HG03460 (cell line): ENCODE data around the gene SEC61A1.

Experiments
- ATAC-seq: cut with Tn5 transposase; IDR thresholded peaks from one replicate; pipeline ENCODE4 v1.9.1; 2021; ENCODE audit not compliant: unreplicated experiment

Gene SEC61A1

DNA sequence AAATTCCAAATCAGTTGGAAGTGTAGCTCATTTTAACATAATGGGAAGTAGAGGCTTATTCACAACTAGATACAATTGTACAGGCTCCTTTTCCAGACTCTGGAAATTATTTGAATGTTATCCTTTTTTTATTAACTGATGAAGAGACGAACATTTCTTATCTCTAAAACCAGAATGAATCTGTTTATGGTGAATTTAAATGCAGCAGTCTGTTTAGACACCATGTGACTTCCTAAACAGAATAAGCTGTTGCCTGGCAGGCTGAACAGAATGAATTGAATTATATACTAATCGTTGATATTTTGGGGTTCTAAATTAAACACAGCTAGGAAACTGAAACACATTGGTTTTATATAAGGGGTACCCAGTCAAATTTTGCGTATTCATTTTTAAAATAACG, 4.0 kb downstream of the SEC61A1 start:
- ATAC-seq = no peak

DNA sequence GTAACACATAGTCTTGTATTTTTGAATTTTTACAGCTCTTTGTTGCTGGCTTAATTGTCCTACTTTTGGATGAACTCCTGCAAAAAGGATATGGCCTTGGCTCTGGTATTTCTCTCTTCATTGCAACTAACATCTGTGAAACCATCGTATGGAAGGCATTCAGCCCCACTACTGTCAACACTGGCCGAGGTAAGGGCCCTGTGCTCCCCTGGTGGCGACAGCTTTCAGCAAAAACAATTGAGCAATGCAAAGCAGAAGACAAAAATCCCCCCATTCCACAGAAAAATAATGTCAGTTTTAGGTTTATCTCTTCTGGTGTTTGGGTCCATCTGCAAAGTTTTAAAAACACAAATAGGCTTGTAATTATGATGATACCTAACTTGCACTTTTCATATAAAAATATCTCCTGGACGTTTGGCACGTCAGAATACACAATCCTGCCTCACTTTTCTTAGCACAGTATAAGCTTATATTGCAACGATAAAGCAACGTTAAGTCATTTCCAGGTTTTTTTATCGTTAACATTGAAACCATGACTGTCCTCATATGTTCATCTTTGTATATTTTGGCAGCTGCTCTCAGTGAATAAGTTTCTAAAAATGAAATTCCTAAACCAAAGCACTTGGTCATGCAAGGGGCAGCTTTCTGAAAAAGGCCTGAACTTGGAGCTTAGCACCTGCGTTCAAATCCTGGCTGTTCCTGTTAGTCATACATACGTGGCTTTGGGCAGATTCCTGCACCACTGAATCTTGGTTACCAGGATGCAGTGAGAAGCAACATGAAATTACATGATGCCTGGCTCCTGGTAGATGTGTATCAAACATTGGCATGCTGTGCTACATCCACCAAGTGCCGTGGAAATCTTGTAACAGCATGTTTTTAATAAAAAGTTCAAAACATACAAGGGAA, 8.5 kb downstream of the SEC61A1 start:
- no peak for ATAC-seq

DNA sequence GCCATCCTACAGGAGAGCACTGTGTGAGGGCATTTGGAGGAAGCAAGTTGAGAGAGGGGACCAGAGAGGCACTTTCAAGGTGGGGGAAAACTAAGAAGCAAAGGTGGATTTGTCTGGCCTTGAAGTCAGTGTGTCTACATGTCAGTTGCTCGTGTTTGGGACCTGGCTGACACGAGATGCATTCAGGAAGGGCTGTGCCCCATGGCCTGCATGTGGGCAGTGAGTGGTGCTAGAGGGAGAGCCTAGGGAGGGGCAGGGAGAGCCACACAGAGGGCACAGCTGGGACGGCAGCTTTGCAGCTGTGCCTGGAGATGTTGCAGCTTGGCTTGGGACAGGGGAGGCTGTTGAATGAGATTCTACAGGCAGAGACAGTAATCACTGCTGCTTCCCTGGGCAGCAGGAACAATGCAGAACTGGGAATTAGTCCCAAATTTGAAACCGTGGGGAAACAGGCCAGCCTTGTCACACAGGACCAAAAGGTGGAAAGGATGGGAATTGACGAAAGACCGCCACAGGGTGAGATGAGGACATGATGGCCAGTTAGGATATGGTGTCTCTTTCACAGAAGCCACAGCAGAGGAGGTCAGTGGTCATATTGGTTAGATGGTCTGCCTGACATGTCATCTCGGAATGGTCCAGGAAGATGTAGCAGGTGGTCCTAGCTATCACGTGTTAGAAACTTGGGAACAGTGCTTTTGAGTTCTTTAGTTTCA, 10.0 kb downstream of the SEC61A1 start:
- ATAC-seq = no peak

DNA sequence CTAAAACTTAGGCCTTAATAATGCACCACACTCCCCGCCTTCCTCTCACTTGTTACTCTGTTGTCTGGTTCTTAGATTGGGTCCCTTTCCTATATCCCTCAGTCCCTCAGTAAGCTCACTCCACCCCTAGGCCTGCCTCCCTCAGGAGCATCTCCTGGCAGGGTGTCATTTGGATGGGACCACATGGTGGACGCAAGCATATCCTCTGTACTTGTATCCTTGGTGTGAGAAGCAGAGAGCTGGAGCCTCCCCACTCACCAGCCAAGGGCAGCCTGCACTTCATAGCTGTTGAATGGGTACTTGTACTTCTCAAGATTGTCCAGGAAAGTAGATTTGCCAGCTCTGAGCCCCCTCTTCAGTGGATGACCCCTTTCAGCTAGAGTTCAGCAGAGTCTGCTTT, 11.6 kb downstream of the SEC61A1 start:
- ATAC-seq = no peak

DNA sequence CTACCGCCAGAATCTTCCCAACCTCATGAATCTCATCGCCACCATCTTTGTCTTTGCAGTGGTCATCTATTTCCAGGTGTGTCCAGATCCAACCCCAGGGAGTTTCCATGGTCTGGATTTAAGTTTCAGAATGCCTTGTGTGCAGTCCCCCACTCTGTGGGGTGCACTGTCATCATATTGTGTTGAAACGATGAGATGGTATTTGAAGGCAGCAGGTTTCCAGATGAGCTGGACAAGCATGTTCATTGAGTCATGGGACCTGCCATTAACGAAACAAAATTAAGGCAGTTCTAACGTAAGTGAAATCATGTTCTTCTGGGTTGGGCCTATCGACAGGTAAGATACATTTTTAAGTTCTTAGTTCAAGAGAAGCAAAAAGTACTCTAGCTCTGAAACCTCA, 12.7 kb downstream of the SEC61A1 start:
- ATAC-seq = no peak

DNA sequence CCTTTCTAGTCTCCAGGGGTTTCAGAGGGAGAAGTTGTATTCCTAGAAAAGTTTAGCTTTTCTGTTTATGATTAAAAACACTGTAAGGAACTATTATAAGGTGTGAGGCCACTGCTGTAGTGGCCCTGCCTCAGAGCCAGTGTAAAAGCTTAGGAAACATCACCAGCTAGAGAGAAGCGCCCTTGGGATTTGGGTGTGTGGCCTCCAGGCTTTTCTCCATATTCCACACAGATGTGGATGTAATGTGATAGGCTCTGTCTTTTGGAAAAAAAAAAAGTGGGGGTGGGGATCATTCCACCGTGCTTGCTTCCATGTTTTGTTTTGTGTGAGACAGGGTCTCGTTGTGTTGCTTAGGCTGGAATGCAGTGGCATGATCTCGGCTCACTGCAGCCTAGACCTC, 13.9 kb downstream of the SEC61A1 start:
- no peak for ATAC-seq

DNA sequence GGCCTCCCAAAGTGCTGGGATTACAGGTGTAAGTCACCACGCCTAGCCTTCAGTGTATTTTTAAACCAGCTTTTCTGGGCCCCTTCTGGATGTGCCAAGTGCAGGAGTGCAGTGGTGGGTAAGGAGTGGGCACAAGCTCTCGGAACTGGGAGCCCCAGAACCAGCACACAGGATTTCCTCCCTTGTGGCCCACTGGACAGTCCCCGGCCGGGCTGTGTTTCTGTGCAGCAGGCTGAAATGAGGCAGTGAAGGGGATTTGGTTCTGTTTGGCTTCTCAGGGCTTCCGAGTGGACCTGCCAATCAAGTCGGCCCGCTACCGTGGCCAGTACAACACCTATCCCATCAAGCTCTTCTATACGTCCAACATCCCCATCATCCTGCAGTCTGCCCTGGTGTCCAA, 14.4 kb downstream of the SEC61A1 start:
- no peak for ATAC-seq

DNA sequence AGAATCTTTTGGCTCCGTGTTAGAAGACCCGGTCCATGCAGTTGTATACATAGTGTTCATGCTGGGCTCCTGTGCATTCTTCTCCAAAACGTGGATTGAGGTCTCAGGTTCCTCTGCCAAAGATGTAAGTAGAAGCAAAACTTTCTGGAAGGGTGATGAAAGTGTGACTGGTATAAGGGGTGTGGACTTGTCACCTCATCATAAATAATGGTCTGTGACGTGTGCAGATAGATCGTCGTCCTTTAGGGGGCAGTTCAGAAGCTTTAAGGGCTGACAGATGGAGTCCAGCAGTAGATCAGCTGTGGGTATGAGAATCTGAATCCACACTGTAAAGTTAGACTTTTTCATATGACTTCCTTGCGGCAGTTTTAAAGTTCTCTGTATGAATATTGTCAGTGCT, 15.3 kb downstream of the SEC61A1 start:
- no peak for ATAC-seq

DNA sequence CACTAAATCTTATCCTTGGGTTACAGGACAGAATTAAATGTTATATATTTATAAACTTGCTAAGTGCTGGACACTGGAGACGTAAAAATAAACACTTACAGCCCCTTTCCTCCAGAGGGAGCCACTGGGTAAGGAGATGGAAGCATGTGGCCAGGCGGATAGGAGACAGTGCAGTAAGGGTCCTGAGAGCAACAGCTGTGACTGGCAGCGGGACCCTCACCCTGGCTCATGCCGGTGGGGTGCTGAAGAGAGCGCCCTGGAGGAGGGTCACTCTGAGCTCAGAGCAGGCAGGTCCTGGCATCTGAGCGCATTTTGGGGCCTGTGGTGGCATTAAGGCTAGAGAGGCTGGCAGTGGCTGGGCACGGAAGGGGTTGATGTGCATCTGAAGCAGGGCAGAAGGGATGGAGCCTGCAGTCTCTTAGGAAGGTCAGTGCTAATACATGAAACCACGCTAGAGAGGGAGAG, 16.0 kb downstream of the SEC61A1 start:
- no peak for ATAC-seq

DNA sequence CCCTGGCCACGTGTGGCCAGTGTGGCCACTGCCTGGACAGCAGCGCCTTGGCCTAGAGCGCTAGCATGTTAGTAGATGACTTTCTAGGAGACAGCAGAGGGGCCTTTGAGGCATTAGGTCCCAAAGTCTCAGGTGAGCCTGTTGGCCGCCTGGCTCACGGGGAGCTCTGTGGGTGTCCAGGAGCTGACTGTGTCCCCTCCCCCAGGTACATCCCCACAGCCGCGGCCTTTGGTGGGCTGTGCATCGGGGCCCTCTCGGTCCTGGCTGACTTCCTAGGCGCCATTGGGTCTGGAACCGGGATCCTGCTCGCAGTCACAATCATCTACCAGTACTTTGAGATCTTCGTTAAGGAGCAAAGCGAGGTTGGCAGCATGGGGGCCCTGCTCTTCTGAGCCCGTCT, 17.0 kb downstream of the SEC61A1 start:
- no peak for ATAC-seq

DNA sequence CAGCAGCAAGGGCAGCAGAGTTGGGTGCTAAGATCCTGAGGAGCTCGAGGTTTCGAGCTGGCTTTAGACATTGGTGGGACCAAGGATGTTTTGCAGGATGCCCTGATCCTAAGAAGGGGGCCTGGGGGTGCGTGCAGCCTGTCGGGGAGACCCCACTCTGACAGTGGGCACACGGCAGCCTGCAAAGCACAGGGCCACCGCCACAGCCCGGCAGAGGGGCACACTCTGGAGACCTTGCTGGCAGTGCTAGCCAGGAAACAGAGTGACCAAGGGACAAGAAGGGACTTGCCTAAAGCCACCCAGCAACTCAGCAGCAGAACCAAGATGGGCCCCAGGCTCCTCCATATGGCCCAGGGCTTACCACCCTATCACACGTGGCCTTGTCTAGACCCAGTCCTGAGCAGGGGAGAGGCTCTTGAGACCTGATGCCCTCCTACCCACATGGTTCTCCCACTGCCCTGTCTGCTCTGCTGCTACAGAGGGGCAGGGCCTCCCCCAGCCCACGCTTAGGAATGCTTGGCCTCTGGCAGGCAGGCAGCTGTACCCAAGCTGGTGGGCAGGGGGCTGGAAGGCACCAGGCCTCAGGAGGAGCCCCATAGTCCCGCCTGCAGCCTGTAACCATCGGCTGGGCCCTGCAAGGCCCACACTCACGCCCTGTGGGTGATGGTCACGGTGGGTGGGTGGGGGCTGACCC, 18.8 kb downstream of the SEC61A1 start:
- ATAC-seq = no peak

DNA sequence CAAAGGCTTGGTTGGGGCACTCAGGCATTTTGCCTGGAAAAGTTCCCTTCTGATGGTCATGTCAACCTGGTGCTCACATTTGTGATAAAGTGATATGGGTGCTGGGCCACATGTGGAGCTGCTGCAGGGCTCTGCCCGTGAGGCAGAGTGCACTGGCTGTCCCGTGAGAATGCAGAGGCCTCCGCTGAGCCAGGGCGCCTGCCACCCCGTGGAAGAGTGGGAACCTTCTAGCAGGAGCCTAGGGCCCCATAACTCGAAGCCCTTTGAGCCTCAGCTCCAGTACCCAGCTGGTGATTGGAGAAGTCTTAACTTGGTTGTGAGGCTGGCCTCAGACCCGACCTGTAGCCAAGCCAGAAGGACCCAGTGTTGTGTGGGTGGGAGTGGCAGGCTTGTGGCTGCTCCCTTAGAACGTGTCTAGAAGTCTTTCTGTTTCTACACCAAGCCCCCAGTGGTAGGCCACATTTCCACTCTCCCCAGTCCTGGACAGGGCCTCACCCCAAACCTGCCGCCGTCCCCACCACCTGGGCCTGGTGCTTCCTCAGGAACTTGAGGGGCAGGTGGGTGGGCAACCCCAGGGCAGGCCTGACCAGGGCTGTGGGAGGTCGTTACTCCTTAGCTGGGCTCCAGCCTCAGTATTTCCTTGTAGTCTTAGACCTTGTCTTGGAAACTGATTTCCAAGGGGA, 19.7 kb downstream of the SEC61A1 start:
- ATAC-seq = no peak

DNA sequence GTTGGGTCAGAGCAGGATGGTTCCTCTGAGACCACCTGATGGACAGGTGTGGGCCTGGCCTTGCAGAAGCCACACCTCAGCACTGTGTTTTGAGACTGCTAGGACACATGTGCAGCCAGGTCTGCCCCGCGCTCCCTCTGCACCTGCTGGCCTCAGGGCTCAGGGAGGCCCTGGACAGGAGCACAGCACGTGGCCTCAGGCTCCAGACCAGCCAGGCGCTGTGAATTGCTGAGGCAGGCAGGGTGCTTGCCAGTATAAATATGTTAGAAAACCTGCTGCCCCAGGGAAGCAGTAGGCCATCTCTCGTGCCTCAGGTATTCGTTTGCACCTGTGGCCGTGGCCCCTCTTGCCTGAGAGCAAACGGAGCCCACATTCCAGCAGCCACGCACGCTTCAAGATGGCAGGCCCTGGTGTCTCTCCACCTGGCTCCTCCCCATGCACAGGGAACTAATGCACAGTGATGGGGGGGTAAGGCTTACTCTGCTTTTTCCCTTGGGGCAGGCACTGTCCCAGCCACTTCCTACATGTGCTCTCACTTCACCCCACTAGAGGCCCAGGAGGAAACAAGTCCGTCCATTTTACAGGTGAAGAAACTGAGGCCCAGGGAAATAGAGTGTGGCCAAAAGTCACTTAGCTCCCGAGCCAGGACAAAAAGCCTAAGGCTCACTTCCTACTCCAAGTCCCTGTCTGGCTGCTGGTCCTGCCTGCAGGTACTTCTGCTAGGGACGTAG, 20.4 kb downstream of the SEC61A1 start:
- no peak for ATAC-seq

DNA sequence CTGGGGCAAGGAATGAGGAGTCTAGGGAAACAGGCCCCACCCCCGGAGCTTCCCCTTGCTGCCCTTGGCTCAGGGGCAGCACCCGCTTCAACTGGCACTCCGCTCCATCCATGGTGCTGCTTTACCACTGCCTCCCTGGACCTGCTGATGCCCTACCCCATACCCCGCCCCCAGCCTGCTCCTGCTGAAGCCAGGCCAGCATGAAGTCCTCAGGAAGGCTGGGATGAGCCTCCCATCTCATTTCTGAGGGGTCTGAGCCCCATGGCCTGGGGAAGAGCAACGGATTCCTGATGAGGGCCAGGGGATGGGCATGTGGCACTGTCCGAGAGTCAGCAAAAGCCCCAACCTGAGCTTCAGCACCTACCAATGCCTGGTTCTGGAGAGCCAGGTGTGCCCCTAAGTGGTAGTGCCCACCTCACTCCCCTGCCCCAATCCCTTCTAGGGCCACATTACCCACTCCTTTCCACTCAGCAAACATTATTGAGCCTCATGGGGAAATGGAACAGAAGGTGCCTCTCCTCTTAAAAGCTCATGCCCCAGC, 21.0 kb downstream of the SEC61A1 start:
- ATAC-seq = no peak

DNA sequence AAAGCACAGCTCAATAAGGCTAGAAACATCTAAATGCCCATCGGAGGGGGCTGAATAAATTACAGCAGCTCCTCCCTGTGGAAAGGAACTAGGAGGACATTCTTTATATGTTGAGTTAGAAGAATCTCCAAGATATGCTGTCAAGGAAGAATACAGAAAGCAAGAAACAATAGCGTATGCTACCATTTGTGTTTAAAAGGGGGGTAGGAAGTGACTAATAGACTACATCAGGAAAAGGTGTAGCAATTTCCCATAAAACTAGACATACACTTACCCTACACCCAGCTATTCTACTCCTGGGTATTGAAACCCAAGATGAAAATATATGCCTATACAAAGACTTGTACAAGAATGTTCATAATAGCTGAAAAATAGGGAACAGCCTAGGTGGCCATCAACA, 21.6 kb downstream of the SEC61A1 start:
- no peak for ATAC-seq

DNA sequence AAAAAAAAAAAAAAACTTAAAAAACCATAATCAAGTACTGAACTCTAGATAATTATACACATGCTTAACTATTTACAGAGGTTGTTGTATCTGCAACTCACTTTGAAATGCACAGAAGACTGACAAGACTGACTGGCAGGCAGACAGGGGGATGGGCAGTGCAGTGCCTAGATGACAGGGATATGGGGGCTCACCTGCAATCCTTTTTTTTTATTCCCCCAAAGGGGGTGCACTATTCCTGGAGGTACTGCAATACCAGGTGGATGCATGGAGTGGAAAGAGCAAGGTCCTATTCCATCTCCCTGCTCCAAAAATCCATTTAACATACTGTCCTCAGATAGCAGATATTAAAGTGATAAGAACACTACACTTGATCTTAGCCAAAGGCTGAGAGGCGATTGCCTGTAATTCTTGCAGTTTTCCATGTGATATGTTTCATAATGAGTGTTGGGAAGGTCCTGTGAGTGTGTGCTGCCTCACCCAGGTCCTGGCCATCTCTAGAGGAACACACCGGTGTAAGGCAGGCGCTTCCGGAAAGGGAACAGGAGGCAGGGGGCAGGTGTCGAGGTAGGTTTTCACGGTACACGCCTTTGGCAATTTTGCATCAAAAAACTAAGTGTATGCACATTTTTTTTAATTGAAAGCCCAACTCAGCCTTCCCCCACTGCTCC, 22.7 kb downstream of the SEC61A1 start:
- ATAC-seq = no peak

DNA sequence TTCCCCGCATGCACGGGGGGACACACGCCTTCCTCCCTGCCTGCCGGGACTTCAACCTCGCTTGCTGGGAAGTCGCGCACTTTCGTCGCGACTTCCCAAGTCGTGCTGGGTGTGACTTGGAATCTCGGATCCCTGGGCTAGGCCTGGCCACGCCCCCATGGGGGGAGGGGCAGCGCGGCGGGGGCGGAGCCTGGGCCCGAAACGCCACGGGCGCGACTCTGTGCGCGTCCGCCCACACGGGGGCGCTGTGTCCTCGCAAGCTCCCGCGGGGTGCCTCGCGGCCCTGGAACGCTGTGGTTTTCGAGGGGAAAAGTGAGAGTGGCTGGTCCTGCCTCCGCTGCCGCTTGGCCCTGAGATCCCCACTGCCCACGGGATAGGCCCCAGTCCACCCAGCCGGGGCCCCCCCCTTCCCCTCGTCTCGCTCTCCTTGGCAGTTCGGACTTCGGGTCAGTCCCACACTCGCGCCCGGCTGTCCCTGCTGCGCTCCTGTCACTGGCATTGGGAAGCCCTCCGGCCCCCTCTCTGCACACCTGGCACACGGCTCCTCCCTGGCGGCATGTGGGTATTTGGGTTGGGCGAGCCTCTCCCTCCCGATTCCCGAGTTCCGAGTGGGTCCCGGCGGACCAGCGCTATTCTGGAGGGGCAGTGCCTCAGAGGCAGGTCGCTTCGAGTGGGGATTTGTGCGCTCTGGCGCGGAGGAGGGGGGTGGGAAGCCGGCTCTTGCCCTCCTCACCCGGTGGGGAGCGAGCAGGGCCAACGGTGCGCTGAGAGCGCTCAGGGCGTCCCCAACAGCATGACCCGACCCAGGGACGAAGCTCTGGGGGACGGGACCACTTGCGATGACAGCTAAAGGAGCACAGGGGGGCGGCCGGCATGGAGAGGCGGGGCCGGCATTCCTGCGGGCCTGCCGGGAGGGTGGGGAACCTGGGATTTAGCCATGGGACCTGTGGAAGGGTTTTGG, 23.6 kb downstream of the SEC61A1 start:
- peak; percentile 67 for ATAC-seq

DNA sequence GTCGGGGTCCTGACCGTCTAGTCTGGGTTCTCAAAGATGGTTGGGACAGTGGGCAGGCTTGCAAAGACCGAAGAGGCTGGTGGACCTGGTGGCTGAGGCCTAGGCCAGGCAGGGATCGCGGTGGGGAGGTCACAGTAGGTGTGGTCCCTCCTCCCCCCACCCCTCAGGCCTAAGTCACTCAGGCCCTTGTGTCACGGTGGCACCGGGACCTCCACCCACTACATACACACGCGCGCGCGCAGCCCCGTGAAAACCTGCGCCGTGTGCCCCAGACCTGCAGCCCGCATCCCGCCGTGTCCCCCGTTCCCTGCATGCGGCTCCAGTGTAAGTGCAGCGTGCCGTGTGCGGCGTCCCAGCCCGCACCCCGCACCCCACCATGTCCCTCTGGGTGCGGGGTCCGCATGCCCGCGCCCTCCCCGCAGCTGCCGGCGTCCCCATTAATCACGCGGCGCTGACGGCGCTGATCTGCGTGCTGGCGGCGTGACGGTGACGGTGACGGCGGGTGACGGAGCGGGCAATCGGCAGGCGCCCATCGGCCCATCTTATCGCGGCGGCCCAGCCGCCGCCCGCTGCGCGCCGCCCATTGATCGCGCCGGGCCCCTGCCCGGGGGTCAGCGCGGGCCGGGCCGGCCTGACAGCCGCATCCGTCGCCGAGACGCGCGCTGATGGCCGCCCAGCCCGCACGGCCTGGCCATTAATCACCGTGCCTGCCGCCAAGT, 24.4 kb downstream of the SEC61A1 start:
- no peak for ATAC-seq
